HG02759 (cell line): Measurements from ENCODE around the gene BACE1.
"Not testable (repeated sequence)": the region's sequence is repeated elsewhere in the genome, so short reads cannot be mapped to it uniquely, and the experiment has no call there.

Source experiments
- ATAC-seq: cut with Tn5 transposase; IDR thresholded peaks from one replicate; pipeline ENCODE4 v1.9.1; 2021; ENCODE audit warnings: mild to moderate bottlenecking, moderate library complexity; ENCODE audit not compliant: unreplicated experiment

BACE1 gene

GRCh38 chr11:117279711-117280376 lies 36.2 kb downstream of the BACE1 start:
- no peak for ATAC-seq

GRCh38 chr11:117278347-117278746 lies 37.7 kb downstream of the BACE1 start:
- ATAC-seq, result no peak

GRCh38 chr11:117273550-117274289 lies 42.3 kb downstream of the BACE1 start:
- no peak for ATAC-seq

- not testable (repeated sequence) for ATAC-seq
Measured at GRCh38 chr11:117272175-117272574, 43.9 kb downstream of the BACE1 start.

- ATAC-seq, result no peak
Measured at GRCh38 chr11:117271208-117271607, 44.8 kb downstream of the BACE1 start.

- no peak for ATAC-seq
Measured at GRCh38 chr11:117269856-117270255, 46.2 kb downstream of the BACE1 start.

GRCh38 chr11:117265745-117266144 lies 50.3 kb downstream of the BACE1 start:
- ATAC-seq, result no peak

GRCh38 chr11:117264624-117265323 lies 51.3 kb downstream of the BACE1 start:
- ATAC-seq, result not testable (repeated sequence)

- no peak for ATAC-seq
Measured at GRCh38 chr11:117259417-117259816, 56.6 kb downstream of the BACE1 start.

- ATAC-seq, result no peak
Measured at GRCh38 chr11:117258576-117258975, 57.5 kb downstream of the BACE1 start.

- ATAC-seq, result no peak
Measured at GRCh38 chr11:117256573-117256972, 59.5 kb downstream of the BACE1 start.

GRCh38 chr11:117255966-117256365 lies 60.1 kb downstream of the BACE1 start:
- ATAC-seq, result no peak

GRCh38 chr11:117251506-117251905 lies 64.5 kb downstream of the BACE1 start:
- ATAC-seq, result no peak

GRCh38 chr11:117249571-117249970 lies 66.5 kb downstream of the BACE1 start:
- ATAC-seq, result no peak

GRCh38 chr11:117248341-117248740 lies 67.7 kb downstream of the BACE1 start:
- ATAC-seq, result no peak

GRCh38 chr11:117239295-117239694 lies 76.8 kb downstream of the BACE1 start:
- no peak for ATAC-seq

- ATAC-seq, result no peak
Measured at GRCh38 chr11:117238221-117238620, 77.8 kb downstream of the BACE1 start.
